Right lobe of liver (tissue), 4 donors: Measurements from ENCODE around the gene CCBE1.

Experiments used
- CTCF ChIP-seq, 4 donors: fragments of 200-600 bp in 3 of 4; fragments of 450-650 bp in 1 of 4; IDR thresholded peaks; one replicate each; pipeline versions ENCODE4 v1.5.1 to v1.8.0; 2016 to 2022; ENCODE audit warnings: antibody characterized with exemption in 4 of 4, mild to moderate bottlenecking in 2 of 4
- POLR2A ChIP-seq: fragments of 450-650 bp; IDR thresholded peaks from one replicate; pipeline ENCODE4 v1.6.1; 2017; ENCODE audit warnings: antibody characterized with exemption, mild to moderate bottlenecking
- donor health status: DM: no; HTN: no; CAD: no.
- donor health status: DM: no; HTN: no; CAD: no.
- donor health status: DM: no; HTN: yes; CAD: no.

GRCh38 chr18:59479776-59480175, 217.4 kb downstream of the CCBE1 start:
- TF ChIP-seq CTCF (IDR thresholded peaks at IDR 0.05) = no peak
- TF ChIP-seq POLR2A = no peak
